Tibial nerve (tissue), 4 donors: ENCODE data around the gene MFSD11.
"Not testable (repeated sequence)": the region's sequence is repeated elsewhere in the genome, so short reads cannot be mapped to it uniquely, and the experiment has no call there.

Experiments
- EP300 ChIP-seq, 2 donors: sonication (generic); formaldehyde crosslinking; IDR thresholded peaks; one replicate each; pipeline ENCODE4 v1.6.1; 2017; ENCODE audit warnings: antibody characterized with exemption in 2 of 2, mild to moderate bottlenecking in 1 of 2
- POLR2A ChIP-seq, 2 donors: fragments of 450-650 bp; IDR thresholded peaks; one replicate each; pipeline ENCODE4 v1.6.1; 2017; ENCODE audit warnings: antibody characterized with exemption in 2 of 2, mild to moderate bottlenecking in 2 of 2, moderate library complexity in 2 of 2
- TF ChIP-seq, protein P1 (sequence below), 5 experiments: fragments of 200-600 bp in 3 of 5; fragments of 450-650 bp in 2 of 5; sonication (generic) in 3 of 5; IDR thresholded peaks; one replicate each; pipeline ENCODE4 v1.5.1; 2016 to 2019; ENCODE audit warnings: antibody characterized with exemption in 5 of 5, mild to moderate bottlenecking in 3 of 5, moderate library complexity in 2 of 5

DNA sequence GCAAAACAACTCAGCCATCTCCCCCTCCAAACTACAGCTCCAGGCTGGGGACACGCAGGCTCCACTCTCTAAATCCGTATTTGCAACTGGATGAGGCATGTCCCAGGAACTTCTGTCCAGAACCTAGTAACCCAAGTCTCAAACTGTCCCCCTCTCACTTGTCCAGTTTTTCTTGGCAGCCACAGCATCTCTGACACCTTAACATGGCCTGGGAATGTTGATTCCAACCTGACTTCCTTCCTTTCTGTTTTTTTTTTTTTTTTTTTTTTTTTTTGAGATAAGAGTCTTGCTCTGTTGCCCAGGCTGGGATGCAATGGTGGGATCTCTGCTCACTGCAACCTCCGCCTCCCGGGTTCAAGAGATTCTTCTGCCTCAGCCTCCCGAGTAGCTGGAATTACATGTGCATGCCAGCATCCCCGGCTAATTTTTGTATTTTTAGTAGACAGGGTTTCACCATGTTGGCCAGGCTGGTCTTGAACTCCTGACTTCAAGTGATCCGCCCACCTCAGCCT lies 39.4 kb upstream of the MFSD11 start:
- not testable (repeated sequence) for TF ChIP-seq POLR2A, EP300 (IDR thresholded peaks at IDR 0.05)
- TF ChIP-seq, protein P1, sequence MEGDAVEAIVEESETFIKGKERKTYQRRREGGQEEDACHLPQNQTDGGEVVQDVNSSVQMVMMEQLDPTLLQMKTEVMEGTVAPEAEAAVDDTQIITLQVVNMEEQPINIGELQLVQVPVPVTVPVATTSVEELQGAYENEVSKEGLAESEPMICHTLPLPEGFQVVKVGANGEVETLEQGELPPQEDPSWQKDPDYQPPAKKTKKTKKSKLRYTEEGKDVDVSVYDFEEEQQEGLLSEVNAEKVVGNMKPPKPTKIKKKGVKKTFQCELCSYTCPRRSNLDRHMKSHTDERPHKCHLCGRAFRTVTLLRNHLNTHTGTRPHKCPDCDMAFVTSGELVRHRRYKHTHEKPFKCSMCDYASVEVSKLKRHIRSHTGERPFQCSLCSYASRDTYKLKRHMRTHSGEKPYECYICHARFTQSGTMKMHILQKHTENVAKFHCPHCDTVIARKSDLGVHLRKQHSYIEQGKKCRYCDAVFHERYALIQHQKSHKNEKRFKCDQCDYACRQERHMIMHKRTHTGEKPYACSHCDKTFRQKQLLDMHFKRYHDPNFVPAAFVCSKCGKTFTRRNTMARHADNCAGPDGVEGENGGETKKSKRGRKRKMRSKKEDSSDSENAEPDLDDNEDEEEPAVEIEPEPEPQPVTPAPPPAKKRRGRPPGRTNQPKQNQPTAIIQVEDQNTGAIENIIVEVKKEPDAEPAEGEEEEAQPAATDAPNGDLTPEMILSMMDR (IDR thresholded peaks at IDR 0.05) = not testable (repeated sequence)
